ENCODE data around the gene SFXN4. TPM values are rescaled to one million over a fixed set of nuclear protein-coding genes. Genes with fewer than 3 reads are reported as not detected.

SFXN4 gene
- polyA plus RNA-seq, 2 of the 4 experiments (the other 2 are of a cell fraction): 39.3 to 66.0 TPM

GRCh38 chr10:119178372-119179119 is 13.0 kb upstream of the SFXN4 start, which contains the start of gene PRDX3:
PRDX3 (minus strand) TSS chr10:119178812; CDS start chr10:119178790, 22 bp downstream.
- Histone ChIP-seq H3K4me2 (peak within 1 kb of the TSS; percentile 81), H3K4me1 (peaks cover 20% of the 10 kb centered on the region; the same call in 2 of the 3 replicates), H3K4me3 (peak within 1 kb of the TSS; percentile 89), H3K9me3 (no peaks in the 10 kb centered on the region), H3K27ac (peak within 1 kb of the TSS; percentile 98)
- WGBS (ENCODE audit: missing lambda C conversion rate): 3% methylated on average over 20 of the region's 45 CpGs
- DNase-seq (ENCODE audit: low read depth in 1 of 2, low spot score in 1 of 2) (peak; percentile 79 to 92), FAIRE-seq (no peak), ATAC-seq (peak; percentile 98 to 99)
- TF ChIP-seq POLR2A (IDR thresholded peaks at IDR 0.05; ENCODE audit: low read length) (peak; percentile 92), CHD2 (IDR thresholded peaks at IDR 0.05; ENCODE audit: low read length, partially characterized antibody) (no peak), MAX (IDR thresholded peaks at IDR 0.05) (peak; percentile 81), FOSL2 (IDR thresholded peaks at IDR 0.05) (no peak), FOSL2 (CRISPR knock-in tag; IDR thresholded peaks at IDR 0.05) (no peak), ZNF302 (CRISPR knock-in tag; IDR thresholded peaks at IDR 0.05) (no peak), HMGXB4 (CRISPR knock-in tag; IDR thresholded peaks at IDR 0.05; ENCODE audit: borderline replicate concordance) (no peak), BCL3 (IDR thresholded peaks at IDR 0.05) (peak; percentile 92), PBX3 (IDR thresholded peaks at IDR 0.05) (no peak), CEBPB (IDR thresholded peaks at IDR 0.05) (no peak), KDM1A (IDR thresholded peaks at IDR 0.05; ENCODE audit: low read depth) (no peak), PHF8 (IDR thresholded peaks at IDR 0.05; ENCODE audit: borderline replicate concordance, low read depth) (peak; percentile 96), KDM5A (IDR thresholded peaks at IDR 0.05) (0 out of 2 replicates have a peak, but pooled peaks have one; percentile 45), JUN (IDR thresholded peaks at IDR 0.05) (peak; percentile 61 to 98; a peak in 4 of 5 replicates), MYC (IDR thresholded peaks at IDR 0.05; ENCODE audit: borderline replicate concordance, low read length) (peak; percentile 50), NR3C1 (IDR thresholded peaks at IDR 0.05) (no peak), JUNB (IDR thresholded peaks at IDR 0.05) (no peak), EP300 (IDR thresholded peaks at IDR 0.05) (no peak)
- TF ChIP-seq, protein P1, sequence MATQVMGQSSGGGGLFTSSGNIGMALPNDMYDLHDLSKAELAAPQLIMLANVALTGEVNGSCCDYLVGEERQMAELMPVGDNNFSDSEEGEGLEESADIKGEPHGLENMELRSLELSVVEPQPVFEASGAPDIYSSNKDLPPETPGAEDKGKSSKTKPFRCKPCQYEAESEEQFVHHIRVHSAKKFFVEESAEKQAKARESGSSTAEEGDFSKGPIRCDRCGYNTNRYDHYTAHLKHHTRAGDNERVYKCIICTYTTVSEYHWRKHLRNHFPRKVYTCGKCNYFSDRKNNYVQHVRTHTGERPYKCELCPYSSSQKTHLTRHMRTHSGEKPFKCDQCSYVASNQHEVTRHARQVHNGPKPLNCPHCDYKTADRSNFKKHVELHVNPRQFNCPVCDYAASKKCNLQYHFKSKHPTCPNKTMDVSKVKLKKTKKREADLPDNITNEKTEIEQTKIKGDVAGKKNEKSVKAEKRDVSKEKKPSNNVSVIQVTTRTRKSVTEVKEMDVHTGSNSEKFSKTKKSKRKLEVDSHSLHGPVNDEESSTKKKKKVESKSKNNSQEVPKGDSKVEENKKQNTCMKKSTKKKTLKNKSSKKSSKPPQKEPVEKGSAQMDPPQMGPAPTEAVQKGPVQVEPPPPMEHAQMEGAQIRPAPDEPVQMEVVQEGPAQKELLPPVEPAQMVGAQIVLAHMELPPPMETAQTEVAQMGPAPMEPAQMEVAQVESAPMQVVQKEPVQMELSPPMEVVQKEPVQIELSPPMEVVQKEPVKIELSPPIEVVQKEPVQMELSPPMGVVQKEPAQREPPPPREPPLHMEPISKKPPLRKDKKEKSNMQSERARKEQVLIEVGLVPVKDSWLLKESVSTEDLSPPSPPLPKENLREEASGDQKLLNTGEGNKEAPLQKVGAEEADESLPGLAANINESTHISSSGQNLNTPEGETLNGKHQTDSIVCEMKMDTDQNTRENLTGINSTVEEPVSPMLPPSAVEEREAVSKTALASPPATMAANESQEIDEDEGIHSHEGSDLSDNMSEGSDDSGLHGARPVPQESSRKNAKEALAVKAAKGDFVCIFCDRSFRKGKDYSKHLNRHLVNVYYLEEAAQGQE (IDR thresholded peaks at IDR 0.05): 0 out of 2 replicates have a peak, but pooled peaks have one; percentile 17
- TF ChIP-seq, protein P2, sequence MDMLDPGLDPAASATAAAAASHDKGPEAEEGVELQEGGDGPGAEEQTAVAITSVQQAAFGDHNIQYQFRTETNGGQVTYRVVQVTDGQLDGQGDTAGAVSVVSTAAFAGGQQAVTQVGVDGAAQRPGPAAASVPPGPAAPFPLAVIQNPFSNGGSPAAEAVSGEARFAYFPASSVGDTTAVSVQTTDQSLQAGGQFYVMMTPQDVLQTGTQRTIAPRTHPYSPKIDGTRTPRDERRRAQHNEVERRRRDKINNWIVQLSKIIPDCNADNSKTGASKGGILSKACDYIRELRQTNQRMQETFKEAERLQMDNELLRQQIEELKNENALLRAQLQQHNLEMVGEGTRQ (IDR thresholded peaks at IDR 0.05): peak; percentile 61
- CTCF ChIA-PET: interaction anchor here (0.7 to 0.8 kb wide), 2 partner anchors 12 to 1113 kb away, joined by 3 read pairs; no protein-coding TSS in a partner anchor
- POLR2A ChIA-PET: interaction anchor here (0.8 kb wide), 1 partner anchor 28 kb away, joined by 3 read pairs; no protein-coding TSS in a partner anchor
